ENCODE data around the gene PEX7. TPM values are rescaled to one million over a fixed set of nuclear protein-coding genes. Genes with fewer than 3 reads are reported as not detected.

PEX7 gene
- total RNA-seq, 1 experiment from 2014 or later: 8.1 TPM

DNA sequence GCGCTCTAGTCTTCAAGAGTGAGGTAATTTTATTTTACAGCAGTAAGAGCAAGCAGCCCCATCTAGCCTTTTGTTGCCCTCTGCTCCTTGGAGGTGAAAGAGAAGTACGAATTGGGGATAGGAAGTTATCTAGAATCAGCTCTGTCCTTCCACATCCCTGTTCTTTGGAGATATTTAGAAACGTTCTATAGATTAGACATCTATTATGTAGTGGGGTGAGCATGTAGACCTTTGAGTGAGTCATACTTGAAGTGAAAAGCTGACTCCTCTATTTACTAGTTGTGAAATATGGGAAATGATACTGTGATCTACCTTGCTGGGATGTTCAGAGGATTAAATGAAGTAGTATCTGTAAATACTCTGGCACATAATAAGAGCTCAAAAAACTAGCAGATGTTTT is 63.7 kb downstream of the PEX7 start:
- ChIA-PET CTCF (no interaction called here), POLR2A (no interaction called here), RAD21 (ENCODE audit: low non-redundant PET in 1 of 2, low total read pairs in 2 of 2, uncharacterized antibody in 2 of 2, unreplicated experiment in 2 of 2) (no interaction called here)
- Histone ChIP-seq H3K27ac (ENCODE audit: low read depth, low read length) (no peak overlapping the region), H4K20me1 (ENCODE audit: insufficient read depth) (no peaks in the 10 kb centered on the region), H3K4me1 (ENCODE audit: control insufficient read depth in 1 of 2, insufficient read depth in 2 of 2, low read length in 2 of 2) (no peaks in the 10 kb centered on the region), H3K27me3 (ENCODE audit: insufficient read depth, low read length) (no peaks in the 10 kb centered on the region), H3K4me2 (ENCODE audit: low read length) (no peak overlapping the region), H3K79me2 (ENCODE audit: insufficient read depth, low read length) (no peaks in the 10 kb centered on the region), H3K9ac (ENCODE audit: low read length) (no peak overlapping the region), H3K9me2 (ENCODE audit: insufficient read depth) (no peaks in the 10 kb centered on the region), H3K9me3 (ENCODE audit: control insufficient read depth in 1 of 2, insufficient read depth in 1 of 2, low read depth in 1 of 2, low read length in 2 of 2) (no peaks in the 10 kb centered on the region), H3K4me3 (replicated peaks in 1 of 2; ENCODE audit: low read depth in 1 of 2, low read length in 2 of 2) (no peak overlapping the region), H2AFZ (ENCODE audit: low read depth, low read length, poor library complexity, severe bottlenecking) (no peak overlapping the region), H3K36me3 (ENCODE audit: control insufficient read depth in 1 of 2, insufficient read depth in 2 of 2, low read length in 2 of 2) (no peaks in the 10 kb centered on the region)
- DNase-seq (ENCODE audit: low read depth, low spot score) (no peak), ATAC-seq (no peak)
- no TSS peak for BruUV-seq (replicated peaks)
- TF ChIP-seq RAD21 (IDR thresholded peaks at IDR 0.05; ENCODE audit: low read depth) (no peak), ELF1 (IDR thresholded peaks at IDR 0.05; ENCODE audit: borderline replicate concordance, low read depth) (no peak), EZH2 (IDR thresholded peaks at IDR 0.05) (no peak), EZH2phosphoT487 (IDR thresholded peaks at IDR 0.05; ENCODE audit: borderline replicate concordance) (no peak), ZNF274 (IDR thresholded peaks at IDR 0.05; ENCODE audit: low read depth, low read length) (no peak), CEBPB (IDR thresholded peaks at IDR 0.05; ENCODE audit: low read depth) (no peak), POLR2AphosphoS5 (IDR thresholded peaks at IDR 0.05; ENCODE audit: low read depth, low read length) (no peak), JUND (IDR thresholded peaks at IDR 0.05) (no peak), SP1 (IDR thresholded peaks at IDR 0.05; ENCODE audit: low read depth) (no peak), POLR2A (IDR thresholded peaks at IDR 0.05; ENCODE audit: borderline replicate concordance, extremely low read depth, insufficient read depth, insufficient read length) (no peak), SIN3A (IDR thresholded peaks at IDR 0.05; ENCODE audit: low read depth) (no peak), SRF (IDR thresholded peaks at IDR 0.05; ENCODE audit: low read depth) (no peak), ZFX (IDR thresholded peaks at IDR 0.05) (no peak), FOSL1 (IDR thresholded peaks at IDR 0.05; ENCODE audit: low read depth) (no peak), CBX3 (IDR thresholded peaks at IDR 0.05; ENCODE audit: low read depth) (no peak)
- TF ChIP-seq, protein P1, sequence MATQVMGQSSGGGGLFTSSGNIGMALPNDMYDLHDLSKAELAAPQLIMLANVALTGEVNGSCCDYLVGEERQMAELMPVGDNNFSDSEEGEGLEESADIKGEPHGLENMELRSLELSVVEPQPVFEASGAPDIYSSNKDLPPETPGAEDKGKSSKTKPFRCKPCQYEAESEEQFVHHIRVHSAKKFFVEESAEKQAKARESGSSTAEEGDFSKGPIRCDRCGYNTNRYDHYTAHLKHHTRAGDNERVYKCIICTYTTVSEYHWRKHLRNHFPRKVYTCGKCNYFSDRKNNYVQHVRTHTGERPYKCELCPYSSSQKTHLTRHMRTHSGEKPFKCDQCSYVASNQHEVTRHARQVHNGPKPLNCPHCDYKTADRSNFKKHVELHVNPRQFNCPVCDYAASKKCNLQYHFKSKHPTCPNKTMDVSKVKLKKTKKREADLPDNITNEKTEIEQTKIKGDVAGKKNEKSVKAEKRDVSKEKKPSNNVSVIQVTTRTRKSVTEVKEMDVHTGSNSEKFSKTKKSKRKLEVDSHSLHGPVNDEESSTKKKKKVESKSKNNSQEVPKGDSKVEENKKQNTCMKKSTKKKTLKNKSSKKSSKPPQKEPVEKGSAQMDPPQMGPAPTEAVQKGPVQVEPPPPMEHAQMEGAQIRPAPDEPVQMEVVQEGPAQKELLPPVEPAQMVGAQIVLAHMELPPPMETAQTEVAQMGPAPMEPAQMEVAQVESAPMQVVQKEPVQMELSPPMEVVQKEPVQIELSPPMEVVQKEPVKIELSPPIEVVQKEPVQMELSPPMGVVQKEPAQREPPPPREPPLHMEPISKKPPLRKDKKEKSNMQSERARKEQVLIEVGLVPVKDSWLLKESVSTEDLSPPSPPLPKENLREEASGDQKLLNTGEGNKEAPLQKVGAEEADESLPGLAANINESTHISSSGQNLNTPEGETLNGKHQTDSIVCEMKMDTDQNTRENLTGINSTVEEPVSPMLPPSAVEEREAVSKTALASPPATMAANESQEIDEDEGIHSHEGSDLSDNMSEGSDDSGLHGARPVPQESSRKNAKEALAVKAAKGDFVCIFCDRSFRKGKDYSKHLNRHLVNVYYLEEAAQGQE (IDR thresholded peaks at IDR 0.05; ENCODE audit: low read depth): no peak
- TF ChIP-seq, protein P2, sequence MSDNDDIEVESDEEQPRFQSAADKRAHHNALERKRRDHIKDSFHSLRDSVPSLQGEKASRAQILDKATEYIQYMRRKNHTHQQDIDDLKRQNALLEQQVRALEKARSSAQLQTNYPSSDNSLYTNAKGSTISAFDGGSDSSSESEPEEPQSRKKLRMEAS (IDR thresholded peaks at IDR 0.05): no peak
- TF ChIP-seq, protein P3, sequence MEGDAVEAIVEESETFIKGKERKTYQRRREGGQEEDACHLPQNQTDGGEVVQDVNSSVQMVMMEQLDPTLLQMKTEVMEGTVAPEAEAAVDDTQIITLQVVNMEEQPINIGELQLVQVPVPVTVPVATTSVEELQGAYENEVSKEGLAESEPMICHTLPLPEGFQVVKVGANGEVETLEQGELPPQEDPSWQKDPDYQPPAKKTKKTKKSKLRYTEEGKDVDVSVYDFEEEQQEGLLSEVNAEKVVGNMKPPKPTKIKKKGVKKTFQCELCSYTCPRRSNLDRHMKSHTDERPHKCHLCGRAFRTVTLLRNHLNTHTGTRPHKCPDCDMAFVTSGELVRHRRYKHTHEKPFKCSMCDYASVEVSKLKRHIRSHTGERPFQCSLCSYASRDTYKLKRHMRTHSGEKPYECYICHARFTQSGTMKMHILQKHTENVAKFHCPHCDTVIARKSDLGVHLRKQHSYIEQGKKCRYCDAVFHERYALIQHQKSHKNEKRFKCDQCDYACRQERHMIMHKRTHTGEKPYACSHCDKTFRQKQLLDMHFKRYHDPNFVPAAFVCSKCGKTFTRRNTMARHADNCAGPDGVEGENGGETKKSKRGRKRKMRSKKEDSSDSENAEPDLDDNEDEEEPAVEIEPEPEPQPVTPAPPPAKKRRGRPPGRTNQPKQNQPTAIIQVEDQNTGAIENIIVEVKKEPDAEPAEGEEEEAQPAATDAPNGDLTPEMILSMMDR (IDR thresholded peaks at IDR 0.05 in 2 of 3, conservative IDR thresholded peaks at IDR 0.05 in 1 of 3; ENCODE audit: borderline replicate concordance in 1 of 3, insufficient read depth in 1 of 3, low read depth in 2 of 3, low read length in 2 of 3): no peak
- intact Hi-C loops (cut with micrococcal nuclease): no loop called here

All from HCT116 (cell line).